TTC549 (cell line): ENCODE measurements around the gene LAMTOR3.
"Not testable (repeated sequence)": the region's sequence is repeated elsewhere in the genome, so short reads cannot be mapped to it uniquely, and the experiment has no call there.

Source experiments
- FAIRE-seq: peaks from 2 replicates; lab custom pipeline; 2012; peaks lifted over from hg19 to GRCh38; lab: Jason Lieb, UNC

Gene LAMTOR3

GRCh38 chr4:99830051-99830450 lies 64.2 kb downstream of the LAMTOR3 start:
- not testable (repeated sequence) for FAIRE-seq

GRCh38 chr4:99828477-99828876 lies 65.8 kb downstream of the LAMTOR3 start:
- FAIRE-seq: no peak
